GM19240 (cell line): Measurements from ENCODE around the gene MT1F.
A peak's percentile ranks its signal among the peaks of the same experiment; 100 is the strongest.
"Not testable (repeated sequence)": the region's sequence is repeated elsewhere in the genome, so short reads cannot be mapped to it uniquely, and the experiment has no call there.

Source experiments
- DNase-seq: peaks from one replicate; pipeline ENCODE4 v3.0.0; 2011; ENCODE audit warnings: low spot score; ENCODE audit not compliant: insufficient read length

The MT1F gene

GRCh38 chr16:56657555-56658326 lies at the start of gene MT1F:
TSS of gene MT1F (plus strand) at chr16:56657959. CDS start at chr16:56658059, 100 bp downstream.
- DNase-seq, result peak; percentile 22

- DNase-seq, result peak; percentile 85
These were observed 49.5 kb upstream of the MT1F start, which contains the start of gene MT2A for GRCh38 chr16:56608043-56608875. TSS of gene MT2A (plus strand) at chr16:56608584. CDS start at chr16:56608656, 72 bp downstream.

DNA sequence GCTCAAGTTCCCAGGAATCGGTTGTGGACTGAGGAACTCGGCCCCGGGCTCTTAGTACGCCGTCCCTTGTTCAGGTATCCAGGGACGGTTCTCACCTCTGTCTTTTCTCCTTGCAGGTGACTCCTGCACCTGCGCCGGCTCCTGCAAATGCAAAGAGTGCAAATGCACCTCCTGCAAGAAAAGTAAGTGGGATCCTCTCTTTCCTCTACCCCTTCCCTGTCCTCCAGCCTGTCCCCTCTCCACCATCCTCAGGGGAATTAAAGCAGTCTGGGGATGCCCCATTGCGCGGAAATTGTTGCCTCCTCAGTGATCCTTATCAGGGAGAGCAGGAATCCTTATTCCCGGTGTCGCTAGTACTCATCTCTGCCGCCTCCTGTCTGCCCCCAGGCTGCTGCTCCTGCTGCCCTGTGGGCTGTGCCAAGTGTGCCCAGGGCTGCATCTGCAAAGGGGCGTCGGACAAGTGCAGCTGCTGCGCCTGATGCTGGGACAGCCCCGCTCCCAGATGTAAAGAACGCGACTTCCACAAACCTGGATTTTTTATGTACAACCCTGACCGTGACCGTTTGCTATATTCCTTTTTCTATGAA lies 48.8 kb upstream of the MT1F start:
- DNase-seq, result no peak

- peak; percentile 43 for DNase-seq
These were observed 48.3 kb upstream of the MT1F start for GRCh38 chr16:56609463-56609921.

DNA sequence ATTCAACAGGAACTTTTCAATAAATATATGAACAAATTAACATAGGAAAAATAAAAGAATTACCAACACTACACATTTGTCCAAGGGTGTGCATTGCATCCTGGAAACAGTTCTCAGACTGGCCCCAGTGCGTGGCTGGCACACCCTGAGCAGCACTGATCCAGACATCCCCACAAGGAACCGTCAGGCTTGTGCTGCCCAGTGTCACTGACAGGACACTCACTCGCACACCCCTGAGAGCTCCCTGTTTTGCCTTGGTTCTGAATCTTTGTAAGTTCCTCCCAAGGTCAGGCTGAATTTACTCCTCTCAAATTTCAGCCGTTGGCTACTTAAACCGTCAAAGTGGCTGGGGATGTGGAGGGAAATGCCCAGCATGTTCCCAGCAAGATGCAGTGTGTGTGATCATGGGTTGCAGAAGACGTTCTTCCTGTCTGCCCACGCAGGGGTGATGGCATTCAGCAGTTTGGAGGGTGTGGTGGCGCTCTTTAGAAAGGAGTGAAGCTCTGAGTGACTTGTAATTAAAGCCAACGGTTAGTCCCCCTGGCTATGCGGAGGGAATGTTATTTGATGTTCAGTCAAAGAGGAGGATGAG lies 47.6 kb upstream of the MT1F start:
- no peak for DNase-seq

DNA sequence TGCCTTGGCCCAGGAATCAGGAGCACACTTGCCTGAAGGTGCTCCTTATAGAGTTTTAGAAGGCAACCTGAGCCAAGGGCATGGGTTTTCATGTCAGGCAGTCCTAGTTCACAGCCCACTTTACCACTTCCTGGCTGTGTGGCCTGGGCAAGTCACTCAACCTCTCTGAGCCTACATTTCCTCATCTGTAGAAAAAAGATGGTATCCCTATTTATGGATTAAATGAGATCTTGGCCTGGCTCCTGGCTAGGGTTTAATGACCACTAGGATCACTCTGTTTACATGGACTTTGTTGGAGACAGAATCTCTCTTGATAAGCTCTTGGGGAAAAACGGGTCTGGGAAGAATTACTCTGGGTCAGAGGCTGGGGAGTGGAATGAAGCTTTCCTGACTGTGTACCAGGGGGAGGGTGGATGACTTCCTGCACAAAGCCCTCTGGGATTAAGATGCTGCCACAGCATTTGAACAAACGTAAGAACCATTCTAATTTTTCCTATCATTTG lies 47.1 kb upstream of the MT1F start:
- DNase-seq, result no peak

GRCh38 chr16:56611281-56611833 lies 46.4 kb upstream of the MT1F start:
- DNase-seq, result no peak

DNA sequence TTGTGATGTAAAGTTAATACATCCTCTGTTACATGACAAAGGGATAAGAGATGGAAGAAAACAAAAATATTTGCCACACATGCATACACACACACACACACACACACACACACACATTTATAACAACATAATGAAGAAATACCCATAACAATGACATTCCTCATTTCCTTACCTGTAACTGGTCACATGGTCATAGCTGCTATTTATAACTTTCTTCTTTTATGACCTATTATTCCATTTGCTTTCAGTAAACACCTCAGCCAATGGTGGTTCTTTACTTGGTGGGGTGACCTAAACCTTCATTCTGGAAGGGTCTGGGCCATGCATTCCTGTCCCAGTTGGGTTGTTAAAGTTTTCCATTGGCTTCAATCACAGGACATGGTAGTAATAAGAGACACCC lies 44.1 kb upstream of the MT1F start:
- no peak for DNase-seq

- no peak for DNase-seq
These were observed 43.2 kb upstream of the MT1F start for GRCh38 chr16:56614549-56614991.

DNA sequence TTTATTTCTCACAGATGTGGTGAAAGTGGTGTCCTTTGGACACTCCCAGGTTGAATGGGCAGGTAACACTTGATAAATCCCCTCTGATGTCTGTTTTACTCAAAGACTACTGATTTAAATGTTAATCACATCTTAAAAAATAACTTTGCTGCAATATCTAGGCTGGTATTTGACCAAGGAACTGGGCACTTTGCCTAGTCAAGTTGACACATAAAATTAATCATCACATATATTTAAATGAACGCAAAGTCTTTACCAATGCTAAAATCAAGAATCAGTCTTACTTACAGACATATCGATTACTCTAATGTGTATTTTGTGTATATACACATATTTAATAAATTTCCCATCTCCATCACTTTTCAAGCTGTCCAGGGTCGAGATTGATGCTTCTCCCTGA lies 42.4 kb upstream of the MT1F start:
- DNase-seq, result no peak

GRCh38 chr16:56616608-56617211 lies 41.0 kb upstream of the MT1F start:
- no peak for DNase-seq

DNA sequence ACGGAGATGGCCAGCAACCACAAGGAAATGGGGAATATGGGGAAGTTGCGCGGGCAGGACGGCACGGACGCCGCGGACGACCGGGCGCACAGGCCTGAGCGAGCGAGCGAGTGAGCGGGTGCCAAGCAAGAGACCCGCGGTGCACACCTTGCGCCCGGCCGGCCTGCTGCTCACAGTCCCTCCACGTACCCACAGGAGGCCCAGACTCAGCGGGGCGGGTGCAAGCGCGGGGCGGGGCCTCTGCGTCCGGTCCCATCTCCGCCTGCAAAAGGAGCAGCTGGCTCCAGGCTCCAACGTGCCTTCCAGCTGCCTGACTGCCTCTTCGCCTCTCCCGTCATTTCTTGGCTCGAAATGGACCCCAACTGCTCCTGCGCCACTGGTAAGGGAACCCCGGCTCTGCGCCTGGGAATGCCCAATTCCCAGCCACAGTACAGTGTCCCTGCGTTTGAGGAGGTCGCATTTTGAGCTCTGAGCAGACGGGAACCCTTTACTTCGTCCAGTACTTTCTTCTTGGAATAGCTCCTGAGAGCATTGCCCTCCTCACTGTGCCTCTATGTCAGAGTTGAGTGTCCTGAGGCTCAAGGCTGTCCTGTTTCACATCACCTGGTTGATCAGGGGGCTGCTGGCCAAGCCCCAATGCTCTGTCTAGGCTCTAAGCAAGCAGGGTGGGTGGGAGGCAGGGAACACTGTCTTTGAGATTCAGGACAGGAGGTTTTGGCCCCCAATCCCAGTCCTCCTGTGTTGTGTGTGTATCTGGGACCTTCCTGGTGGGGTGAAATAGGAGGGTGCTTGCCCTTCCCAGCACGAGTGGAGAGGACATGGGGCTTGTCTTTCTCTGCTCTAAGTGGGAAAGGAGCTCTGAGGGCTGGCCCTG lies 40.3 kb upstream of the MT1F start:
- DNase-seq, result no peak

- no peak for DNase-seq
These were observed 39.6 kb upstream of the MT1F start for GRCh38 chr16:56618138-56618537.

DNA sequence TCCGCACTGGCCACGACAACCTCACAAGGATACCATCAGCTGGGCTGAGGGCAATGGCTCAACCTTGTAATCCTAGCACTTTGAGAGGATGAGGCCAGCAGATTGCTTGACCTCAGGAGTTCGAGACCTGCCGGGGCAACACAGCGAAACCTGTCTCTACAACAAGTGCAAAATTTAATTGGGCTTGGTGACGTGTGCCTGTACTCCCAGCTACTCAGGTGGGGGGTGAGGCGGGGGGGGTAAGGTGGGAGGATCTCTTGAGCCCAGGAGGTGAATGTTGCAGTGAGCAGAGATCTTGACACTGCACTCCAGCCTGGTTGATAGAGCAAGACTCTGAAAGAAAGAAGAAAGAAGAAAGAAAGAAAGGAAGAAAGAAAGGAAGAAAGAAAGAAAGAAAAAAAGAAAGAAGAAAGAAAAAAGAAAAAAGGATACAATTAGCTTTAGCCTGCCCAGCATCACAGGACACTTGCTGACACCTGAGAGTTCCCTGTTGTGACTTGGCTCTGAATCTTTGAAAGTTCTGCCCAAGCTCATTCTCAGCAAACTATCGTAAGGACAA lies 37.3 kb upstream of the MT1F start:
- no peak for DNase-seq

DNA sequence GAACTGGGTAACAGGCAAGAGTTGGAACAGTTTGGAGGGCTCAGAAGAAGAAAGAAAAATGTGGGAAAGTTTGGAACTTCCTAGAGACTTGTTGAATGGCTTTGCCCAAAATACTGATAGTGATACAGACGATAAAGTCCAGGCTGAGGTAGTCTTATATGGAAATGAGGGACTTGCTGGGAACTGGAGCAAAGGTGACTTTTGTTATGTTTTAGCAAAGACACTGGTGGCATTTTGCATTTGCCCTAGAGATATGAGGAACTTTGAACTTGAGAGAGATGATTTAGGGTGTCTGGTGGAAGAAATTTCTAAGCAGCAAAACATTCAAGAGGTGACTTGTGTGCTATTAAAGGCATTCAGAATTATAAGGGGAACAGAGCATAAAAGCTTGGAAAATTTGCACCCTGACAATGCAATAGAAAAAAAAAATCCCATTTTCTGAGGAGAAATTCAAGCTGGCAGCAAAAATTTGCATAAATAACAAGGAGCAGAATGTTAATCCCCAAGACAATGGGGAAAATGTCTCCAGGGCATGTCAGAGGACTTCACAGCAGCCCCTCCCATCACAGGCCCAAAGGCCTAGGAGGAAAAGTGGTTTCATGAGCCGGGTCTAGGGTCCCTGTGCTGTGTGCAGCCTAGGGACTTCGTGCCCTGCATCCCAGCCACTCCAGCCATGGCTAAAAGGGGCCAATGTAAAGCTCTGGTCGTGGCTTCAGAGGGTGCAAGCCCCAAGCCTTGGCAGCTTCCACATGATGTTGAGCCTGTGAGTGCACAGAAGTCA lies 35.9 kb upstream of the MT1F start:
- not testable (repeated sequence) for DNase-seq

- not testable (repeated sequence) for DNase-seq
These were observed 34.6 kb upstream of the MT1F start for GRCh38 chr16:56623184-56623583.

DNA sequence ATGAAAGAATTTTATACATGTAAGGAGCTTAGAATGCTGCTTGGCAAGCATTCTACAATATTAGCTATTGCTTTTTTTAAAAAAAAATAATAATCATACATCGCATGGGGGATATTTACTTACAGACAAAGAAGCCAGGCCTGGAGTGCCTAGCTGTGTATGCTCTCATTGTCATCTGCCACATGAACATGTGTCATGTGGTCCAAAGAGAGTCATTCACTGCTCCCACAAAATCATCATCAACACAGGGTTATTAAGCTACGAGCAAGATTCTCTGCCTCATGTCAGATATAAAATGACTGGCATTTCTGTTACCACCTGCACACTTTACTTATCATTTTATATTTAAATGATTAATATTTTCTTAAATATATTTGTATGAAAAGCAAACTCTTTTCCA lies 34.1 kb upstream of the MT1F start:
- DNase-seq, result no peak

GRCh38 chr16:56625140-56625942 lies 32.4 kb upstream of the MT1F start, which contains the start of gene MT1E:
TSS of gene MT1E (plus strand) at chr16:56625781. CDS start at chr16:56625852, 71 bp downstream.
- no peak for DNase-seq
